ENCODE measurements around the gene UGT1A8. TPM values are rescaled to one million over a fixed set of nuclear protein-coding genes. Genes with fewer than 3 reads are reported as not detected.
A peak's percentile ranks its signal among the peaks of the same experiment; 100 is the strongest.

UGT1A8 gene
- total and polyA plus RNA-seq, 2 donors (not counting 1 experiment from before 2014, with no cell fraction given): not detected

DNA sequence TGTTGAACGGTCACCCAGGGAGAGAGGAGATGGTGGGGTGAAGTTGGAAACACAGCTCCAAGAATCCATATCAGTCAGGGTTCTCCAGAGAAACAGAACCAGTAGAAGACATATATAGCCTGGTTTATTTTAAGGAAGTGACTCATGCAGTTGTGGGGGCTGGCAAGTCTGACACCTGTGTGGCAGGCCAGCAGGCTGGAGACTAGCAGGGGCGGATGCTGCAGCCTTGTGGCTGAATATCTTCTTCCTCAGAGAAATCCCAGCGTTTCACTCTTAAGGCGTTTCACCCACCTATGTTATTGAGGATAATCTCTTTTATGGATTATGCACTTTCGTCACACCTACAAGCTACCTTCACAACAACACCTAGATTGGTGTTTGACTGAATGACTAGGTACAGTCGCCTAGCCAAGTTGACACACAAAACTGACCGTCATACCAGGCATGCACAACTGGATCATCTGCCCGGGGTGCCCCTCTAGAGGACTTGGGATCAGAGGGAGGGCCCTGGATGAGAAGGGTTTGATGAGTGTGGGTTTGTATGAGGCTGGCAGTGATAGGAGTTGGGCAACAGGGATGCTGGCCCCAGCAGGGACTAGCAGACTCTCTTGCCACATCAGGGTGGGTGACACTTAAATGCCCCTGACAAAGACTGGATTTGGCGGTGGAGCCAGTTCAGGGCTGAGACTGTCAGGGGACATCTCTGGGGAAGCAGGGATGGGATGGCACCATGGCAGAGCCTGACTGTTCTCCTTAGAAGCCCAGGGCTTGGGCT is 184.1 kb downstream of the UGT1A8 start:
- TF ChIP-seq EZH2 (IDR thresholded peaks at IDR 0.05; ENCODE audit: low read length, missing control alignments): no peak
- TF ChIP-seq, protein P1, sequence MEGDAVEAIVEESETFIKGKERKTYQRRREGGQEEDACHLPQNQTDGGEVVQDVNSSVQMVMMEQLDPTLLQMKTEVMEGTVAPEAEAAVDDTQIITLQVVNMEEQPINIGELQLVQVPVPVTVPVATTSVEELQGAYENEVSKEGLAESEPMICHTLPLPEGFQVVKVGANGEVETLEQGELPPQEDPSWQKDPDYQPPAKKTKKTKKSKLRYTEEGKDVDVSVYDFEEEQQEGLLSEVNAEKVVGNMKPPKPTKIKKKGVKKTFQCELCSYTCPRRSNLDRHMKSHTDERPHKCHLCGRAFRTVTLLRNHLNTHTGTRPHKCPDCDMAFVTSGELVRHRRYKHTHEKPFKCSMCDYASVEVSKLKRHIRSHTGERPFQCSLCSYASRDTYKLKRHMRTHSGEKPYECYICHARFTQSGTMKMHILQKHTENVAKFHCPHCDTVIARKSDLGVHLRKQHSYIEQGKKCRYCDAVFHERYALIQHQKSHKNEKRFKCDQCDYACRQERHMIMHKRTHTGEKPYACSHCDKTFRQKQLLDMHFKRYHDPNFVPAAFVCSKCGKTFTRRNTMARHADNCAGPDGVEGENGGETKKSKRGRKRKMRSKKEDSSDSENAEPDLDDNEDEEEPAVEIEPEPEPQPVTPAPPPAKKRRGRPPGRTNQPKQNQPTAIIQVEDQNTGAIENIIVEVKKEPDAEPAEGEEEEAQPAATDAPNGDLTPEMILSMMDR (conservative IDR thresholded peaks at IDR 0.05 in 1 of 2, IDR thresholded peaks at IDR 0.05 in 1 of 2; ENCODE audit: low read depth in 1 of 2, low read length in 2 of 2): no peak
- Histone ChIP-seq H4K20me1 (ENCODE audit: control insufficient read depth, extremely low read depth, insufficient read depth, low read length) (no peaks in the 10 kb centered on the region), H3K4me3 (replicated peaks in 1 of 4; ENCODE audit: control extremely low read depth in 1 of 4, insufficient read depth in 1 of 4, low read depth in 3 of 4, low read length in 4 of 4) (no peak overlapping the region), H3K9ac (ENCODE audit: insufficient read depth, low read length) (no peak overlapping the region), H3K27ac (ENCODE audit: insufficient read depth, low read length) (no peak overlapping the region), H3K4me2 (ENCODE audit: extremely low read depth, insufficient read depth, low read length) (no peak overlapping the region), H3K79me2 (ENCODE audit: control insufficient read depth, insufficient read depth, low read length) (no peaks in the 10 kb centered on the region), H3K36me3 (ENCODE audit: control insufficient read depth, insufficient read depth, low read length) (no peaks in the 10 kb centered on the region), H3K4me1 (ENCODE audit: control insufficient read depth, extremely low read depth, insufficient read depth, low read length) (no peaks in the 10 kb centered on the region), H2AFZ (ENCODE audit: low read length) (no peak overlapping the region), H3K9me3 (ENCODE audit: control insufficient read depth, insufficient read depth, low read depth, low read length) (no peaks in the 10 kb centered on the region), H3K27me3 (ENCODE audit: control insufficient read depth, insufficient read depth, low read length) (peaks cover 3% of the 10 kb centered on the region)
- DNase-seq (ENCODE audit: low read depth in 2 of 2): peak in 1 of 2 donors; percentile 72

DNA sequence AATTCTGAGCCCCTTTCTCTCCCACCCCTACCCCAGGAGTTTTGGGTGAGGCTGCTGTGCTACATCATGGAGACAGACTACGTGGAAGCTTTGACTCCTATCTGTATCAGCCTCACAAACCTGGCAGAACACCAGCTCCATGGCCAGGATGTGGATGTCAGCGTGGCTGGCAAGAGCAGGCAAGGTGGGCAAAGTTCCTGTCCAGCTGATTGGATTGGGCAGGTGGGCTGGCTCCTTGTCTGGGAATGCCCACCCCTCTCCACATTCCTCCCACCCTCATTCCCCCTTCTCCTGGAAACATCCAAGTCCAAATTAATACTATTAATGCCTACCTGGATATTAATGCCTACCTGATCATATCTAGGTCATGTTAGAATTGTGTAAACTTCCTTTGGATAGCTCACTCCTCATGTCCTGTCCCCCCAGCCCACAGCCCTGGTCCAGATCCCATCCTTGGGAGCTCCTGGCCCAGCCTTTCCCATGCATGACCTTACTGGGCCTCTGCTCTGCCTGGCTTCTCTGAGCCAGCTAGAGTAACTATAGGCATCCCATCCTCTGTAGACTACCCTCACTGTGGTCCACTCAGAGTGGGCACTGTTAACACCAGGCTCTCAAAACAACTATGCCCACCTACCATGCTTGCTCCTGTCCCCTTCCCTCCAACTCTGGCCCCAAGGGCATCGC is 184.8 kb downstream of the UGT1A8 start:
- Histone ChIP-seq H3K79me2 (ENCODE audit: control insufficient read depth, insufficient read depth, low read length) (no peaks in the 10 kb centered on the region), H3K27ac (ENCODE audit: insufficient read depth, low read length) (no peak overlapping the region), H3K27me3 (ENCODE audit: control insufficient read depth, insufficient read depth, low read length) (peaks cover 3% of the 10 kb centered on the region), H3K9ac (ENCODE audit: insufficient read depth, low read length) (no peak overlapping the region), H4K20me1 (ENCODE audit: control insufficient read depth, extremely low read depth, insufficient read depth, low read length) (no peaks in the 10 kb centered on the region), H3K4me2 (ENCODE audit: extremely low read depth, insufficient read depth, low read length) (no peak overlapping the region), H3K4me1 (ENCODE audit: control insufficient read depth, extremely low read depth, insufficient read depth, low read length) (no peaks in the 10 kb centered on the region), H3K36me3 (ENCODE audit: control insufficient read depth, insufficient read depth, low read length) (no peaks in the 10 kb centered on the region), H2AFZ (ENCODE audit: low read length) (no peak overlapping the region), H3K9me3 (ENCODE audit: control insufficient read depth, insufficient read depth, low read depth, low read length) (no peaks in the 10 kb centered on the region), H3K4me3 (replicated peaks in 1 of 4; ENCODE audit: control extremely low read depth in 1 of 4, insufficient read depth in 1 of 4, low read depth in 3 of 4, low read length in 4 of 4) (no peak overlapping the region)
- DNase-seq (ENCODE audit: low read depth in 2 of 2): no peak
- TF ChIP-seq EZH2 (IDR thresholded peaks at IDR 0.05; ENCODE audit: low read length, missing control alignments): no peak
- TF ChIP-seq, protein P1 (conservative IDR thresholded peaks at IDR 0.05 in 1 of 2, IDR thresholded peaks at IDR 0.05 in 1 of 2; ENCODE audit: low read depth in 1 of 2, low read length in 2 of 2): no peak

DNA sequence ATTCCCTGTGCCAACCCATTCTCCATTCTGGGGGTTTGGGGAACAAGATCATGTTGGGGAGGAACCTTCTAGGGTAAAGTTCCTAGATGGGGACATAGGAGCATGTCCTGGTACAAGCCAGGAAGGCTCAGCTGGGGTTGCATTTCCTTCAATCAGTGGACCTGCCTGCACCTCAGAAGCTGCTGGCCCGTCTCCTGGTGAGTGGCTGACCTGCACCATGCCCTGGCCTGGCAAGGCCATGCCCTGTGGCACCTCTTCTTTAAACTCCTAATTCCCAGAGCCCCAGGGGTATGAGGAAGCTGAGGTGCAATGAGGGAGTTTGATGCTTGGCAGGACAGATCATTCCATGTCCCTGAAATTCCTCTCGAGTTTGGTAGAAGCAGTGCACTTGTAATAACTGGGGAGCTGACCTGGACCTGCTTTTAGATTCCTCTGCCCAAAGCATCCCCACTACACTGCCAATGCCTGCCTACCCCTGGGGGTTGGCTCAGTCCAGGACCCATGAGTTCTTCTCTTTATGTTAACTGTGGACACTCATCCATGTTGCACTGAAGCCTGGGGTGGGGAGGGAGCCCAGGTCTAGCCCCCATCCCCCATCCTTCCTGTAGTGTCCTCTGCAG is 186.0 kb downstream of the UGT1A8 start:
- no peak overlapping the region for H3K4me3 ChIP-seq (replicated peaks in 1 of 4; ENCODE audit: control extremely low read depth in 1 of 4, insufficient read depth in 1 of 4, low read depth in 3 of 4, low read length in 4 of 4)
- H3K27ac ChIP-seq (ENCODE audit: insufficient read depth, low read length): no peak overlapping the region

More for the DNA sequence above, 186.0 kb downstream of the UGT1A8 start:
- no peaks in the 10 kb centered on the region for H3K9me3 ChIP-seq (ENCODE audit: control insufficient read depth, insufficient read depth, low read depth, low read length)
- H3K9ac ChIP-seq (ENCODE audit: insufficient read depth, low read length): no peak overlapping the region
- peaks cover 3% of the 10 kb centered on the region for H3K27me3 ChIP-seq (ENCODE audit: control insufficient read depth, insufficient read depth, low read length)
- H4K20me1 ChIP-seq (ENCODE audit: control insufficient read depth, extremely low read depth, insufficient read depth, low read length): no peaks in the 10 kb centered on the region
- DNase-seq (ENCODE audit: low read depth in 2 of 2): no peak
- no peak overlapping the region for H3K4me2 ChIP-seq (ENCODE audit: extremely low read depth, insufficient read depth, low read length)
- no peaks in the 10 kb centered on the region for H3K79me2 ChIP-seq (ENCODE audit: control insufficient read depth, insufficient read depth, low read length)
- no peaks in the 10 kb centered on the region for H3K36me3 ChIP-seq (ENCODE audit: control insufficient read depth, insufficient read depth, low read length)
- no peak overlapping the region for H2AFZ ChIP-seq (ENCODE audit: low read length)
- TF ChIP-seq EZH2 (IDR thresholded peaks at IDR 0.05; ENCODE audit: low read length, missing control alignments): no peak
- TF ChIP-seq, protein P1 (conservative IDR thresholded peaks at IDR 0.05 in 1 of 2, IDR thresholded peaks at IDR 0.05 in 1 of 2; ENCODE audit: low read depth in 1 of 2, low read length in 2 of 2): no peak
- H3K4me1 ChIP-seq (ENCODE audit: control insufficient read depth, extremely low read depth, insufficient read depth, low read length): no peaks in the 10 kb centered on the region
